Ishikawa (cell line): Measurements from ENCODE around the gene TFF3.

Source experiments
- CEBPB ChIP-seq: IDR thresholded peaks from 2 replicates; pipeline ENCODE4 v1.6.1; 2012
- CREB1 ChIP-seq: IDR thresholded peaks from 2 replicates; pipeline ENCODE4 v1.6.1; 2012; ENCODE audit warnings: low read depth
- EP300 ChIP-seq: IDR thresholded peaks from 2 replicates; pipeline ENCODE4 v1.6.1; 2012; ENCODE audit warnings: borderline replicate concordance
- FOXM1 ChIP-seq: IDR thresholded peaks from 2 replicates; pipeline ENCODE4 v1.6.1; 2012; ENCODE audit warnings: low read depth, borderline replicate concordance
- MAX ChIP-seq: IDR thresholded peaks from 2 replicates; pipeline ENCODE4 v1.6.1; 2012
- NFIC ChIP-seq: IDR thresholded peaks from 2 replicates; pipeline ENCODE4 v1.6.1; 2012
- RAD21 ChIP-seq: IDR thresholded peaks from 2 replicates; pipeline ENCODE4 v1.6.1; 2012; ENCODE audit warnings: low read depth
- REST ChIP-seq: IDR thresholded peaks from 2 replicates; pipeline ENCODE4 v1.6.1; 2012; ENCODE audit warnings: low read depth, mild to moderate bottlenecking
- TAF1 ChIP-seq: IDR thresholded peaks from 2 replicates; pipeline ENCODE4 v1.6.1; 2012; ENCODE audit warnings: low read depth, mild to moderate bottlenecking
- TCF12 ChIP-seq: IDR thresholded peaks from 2 replicates; pipeline ENCODE4 v1.6.1; 2012; ENCODE audit warnings: low read depth
- YY1 ChIP-seq: IDR thresholded peaks from 2 replicates; pipeline ENCODE4 v1.6.1; 2012; ENCODE audit warnings: low read depth
- ZBTB7A ChIP-seq: IDR thresholded peaks from 2 replicates; pipeline ENCODE4 v1.6.1; 2012; ENCODE audit warnings: low read depth

- TF ChIP-seq CEBPB, result no peak
- TF ChIP-seq MAX, result no peak
- no peak for TF ChIP-seq EP300
- TF ChIP-seq CREB1, result no peak
- no peak for TF ChIP-seq REST
- no peak for TF ChIP-seq ZBTB7A
- no peak for TF ChIP-seq TCF12
- no peak for TF ChIP-seq FOXM1
- TF ChIP-seq TAF1, result no peak
- TF ChIP-seq YY1, result no peak
- no peak for TF ChIP-seq NFIC
- TF ChIP-seq RAD21, result no peak
Observed at GRCh38 chr21:42304556-42305454, 10.4 kb downstream of the TFF3 start.
